Epithelial cell of proximal tubule (primary cell): Measurements from ENCODE around the gene VEZT. TPM values are rescaled to one million over a fixed set of nuclear protein-coding genes. Genes with fewer than 3 reads are reported as not detected.
"Not testable (repeated sequence)": the region's sequence is repeated elsewhere in the genome, so short reads cannot be mapped to it uniquely, and the experiment has no call there.

Source experiments
- DNase-seq: peaks from one replicate; pipeline ENCODE4 v3.0.0-alpha.2; 2011; ENCODE audit warnings: low read depth
- H3K4me3 ChIP-seq: 2 replicates; pipeline ENCODE4 v1.5.1; 2011; ENCODE audit warnings: low read depth, mild to moderate bottlenecking, low read length
- total RNA-seq: library from RNA; depleted of rRNA; stranded (reverse); fragments of >200 nt; gene quantifications from 2 replicates; pipeline ENCODE4 v1.2.3, GENCODE V29; 2015
- TF ChIP-seq, protein P1 (sequence below): conservative IDR thresholded peaks from 2 replicates; pipeline ENCODE4 v1.5.1; 2012; ENCODE audit warnings: low read depth, mild to moderate bottlenecking, low read length

The VEZT gene
- total RNA-seq, 1 donor from 2014 or later: 99.4 TPM

DNA sequence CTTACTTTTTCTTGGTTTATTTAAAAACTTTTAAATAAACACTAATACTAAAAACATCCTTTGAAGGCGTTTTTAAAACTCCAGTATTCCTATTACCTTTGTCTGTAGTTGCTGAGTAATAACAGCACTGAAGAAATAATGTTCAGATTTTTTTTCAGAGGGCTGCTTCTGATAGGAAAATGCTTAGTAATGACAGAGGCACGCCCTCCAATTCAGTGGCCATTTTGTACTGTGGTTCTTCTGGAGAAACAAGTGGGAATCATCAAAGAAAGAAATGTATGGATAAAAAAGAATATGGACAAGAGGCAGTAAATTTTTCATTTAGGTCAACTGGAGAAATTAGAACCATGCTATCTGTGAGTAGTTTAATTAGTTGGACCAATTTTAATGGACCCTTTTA lies 13.6 kb downstream of the VEZT start:
- DNase-seq: no peak
- TF ChIP-seq, protein P1, sequence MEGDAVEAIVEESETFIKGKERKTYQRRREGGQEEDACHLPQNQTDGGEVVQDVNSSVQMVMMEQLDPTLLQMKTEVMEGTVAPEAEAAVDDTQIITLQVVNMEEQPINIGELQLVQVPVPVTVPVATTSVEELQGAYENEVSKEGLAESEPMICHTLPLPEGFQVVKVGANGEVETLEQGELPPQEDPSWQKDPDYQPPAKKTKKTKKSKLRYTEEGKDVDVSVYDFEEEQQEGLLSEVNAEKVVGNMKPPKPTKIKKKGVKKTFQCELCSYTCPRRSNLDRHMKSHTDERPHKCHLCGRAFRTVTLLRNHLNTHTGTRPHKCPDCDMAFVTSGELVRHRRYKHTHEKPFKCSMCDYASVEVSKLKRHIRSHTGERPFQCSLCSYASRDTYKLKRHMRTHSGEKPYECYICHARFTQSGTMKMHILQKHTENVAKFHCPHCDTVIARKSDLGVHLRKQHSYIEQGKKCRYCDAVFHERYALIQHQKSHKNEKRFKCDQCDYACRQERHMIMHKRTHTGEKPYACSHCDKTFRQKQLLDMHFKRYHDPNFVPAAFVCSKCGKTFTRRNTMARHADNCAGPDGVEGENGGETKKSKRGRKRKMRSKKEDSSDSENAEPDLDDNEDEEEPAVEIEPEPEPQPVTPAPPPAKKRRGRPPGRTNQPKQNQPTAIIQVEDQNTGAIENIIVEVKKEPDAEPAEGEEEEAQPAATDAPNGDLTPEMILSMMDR: no peak

DNA sequence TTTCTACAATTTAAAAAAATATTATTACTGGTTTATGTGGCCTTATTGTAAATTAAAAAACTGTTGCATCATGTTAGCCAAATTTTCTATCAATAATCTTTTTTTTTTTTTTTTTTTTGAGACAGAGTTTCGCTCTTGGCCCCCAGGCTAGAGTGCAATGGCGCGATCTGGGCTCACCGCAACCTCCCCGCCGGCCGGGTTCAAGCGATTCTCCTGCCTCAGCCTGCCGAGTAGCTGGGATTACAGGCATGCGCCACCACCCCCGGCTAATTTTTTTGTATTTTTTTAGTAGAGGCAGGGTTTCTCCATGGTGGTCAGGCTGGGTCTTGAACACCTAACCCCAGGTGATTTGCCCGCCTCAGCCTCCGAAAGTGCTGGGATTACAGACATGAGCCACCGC lies 16.6 kb downstream of the VEZT start:
- DNase-seq: not testable (repeated sequence)

More for the DNA sequence above, 13.6 kb downstream of the VEZT start:
- no peak overlapping the region for H3K4me3 ChIP-seq

DNA sequence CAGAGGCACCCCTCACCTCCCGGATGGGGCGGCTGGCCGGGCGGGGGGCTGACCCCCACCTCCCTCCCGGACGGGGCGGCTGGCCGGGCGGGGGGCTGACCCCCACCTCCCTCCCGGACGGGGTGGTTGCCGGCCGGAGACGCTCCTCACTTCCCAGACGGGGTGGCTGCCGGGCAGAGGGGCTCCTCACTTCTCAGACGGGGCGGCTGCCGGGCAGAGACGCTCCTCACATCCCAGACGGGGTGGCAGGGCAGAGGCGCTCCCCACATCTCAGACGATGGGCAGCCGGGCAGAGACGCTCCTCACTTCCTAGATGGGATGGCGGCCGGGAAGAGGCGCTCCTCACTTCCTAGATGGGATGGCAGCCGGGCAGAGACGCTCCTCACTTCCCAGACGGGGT lies 18.0 kb downstream of the VEZT start:
- DNase-seq, H3K4me3 ChIP-seq: not testable (repeated sequence)

More for the DNA sequence above, 16.6 kb downstream of the VEZT start:
- not testable (repeated sequence) for H3K4me3 ChIP-seq

DNA sequence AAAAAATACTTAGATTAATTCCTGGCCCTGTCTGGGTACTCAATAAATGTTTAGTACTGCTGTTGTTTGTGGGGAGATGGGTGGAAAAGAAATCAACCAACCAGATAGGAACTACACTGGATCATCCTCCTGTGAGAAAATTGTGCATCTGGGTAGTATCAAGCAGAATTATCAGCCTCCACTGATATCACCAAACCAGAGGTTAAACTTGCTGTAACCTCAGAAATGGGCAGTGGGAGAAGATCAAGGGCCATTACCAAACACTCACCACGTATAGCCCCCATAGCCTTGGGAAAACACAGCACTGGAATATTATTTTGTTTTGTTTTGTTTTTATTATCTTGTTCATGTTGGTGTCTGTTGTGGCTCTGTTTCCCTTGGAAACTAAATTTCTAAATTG lies 19.7 kb downstream of the VEZT start:
- DNase-seq: no peak
- TF ChIP-seq, protein P1: no peak
- no peak overlapping the region for H3K4me3 ChIP-seq

DNA sequence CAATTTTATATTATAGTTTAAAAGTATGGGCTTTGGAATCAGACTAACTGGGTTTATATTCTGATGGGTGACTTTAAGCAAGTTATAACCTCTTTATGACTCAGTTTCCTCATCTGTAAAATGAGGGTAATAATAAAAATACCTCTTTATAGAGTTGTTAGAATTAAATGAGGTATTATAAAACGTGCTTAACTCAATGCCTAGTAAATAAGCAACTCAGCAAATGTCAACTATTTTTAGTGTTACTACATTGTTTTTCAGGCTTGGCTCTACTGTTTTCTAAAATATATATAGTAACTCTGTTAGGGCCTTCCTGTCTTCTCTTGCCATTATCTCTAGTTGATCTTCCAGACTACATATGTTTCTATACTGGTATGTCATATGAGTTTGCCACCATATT lies 20.5 kb downstream of the VEZT start:
- no peak overlapping the region for H3K4me3 ChIP-seq
- TF ChIP-seq, protein P1: no peak
- no peak for DNase-seq

DNA sequence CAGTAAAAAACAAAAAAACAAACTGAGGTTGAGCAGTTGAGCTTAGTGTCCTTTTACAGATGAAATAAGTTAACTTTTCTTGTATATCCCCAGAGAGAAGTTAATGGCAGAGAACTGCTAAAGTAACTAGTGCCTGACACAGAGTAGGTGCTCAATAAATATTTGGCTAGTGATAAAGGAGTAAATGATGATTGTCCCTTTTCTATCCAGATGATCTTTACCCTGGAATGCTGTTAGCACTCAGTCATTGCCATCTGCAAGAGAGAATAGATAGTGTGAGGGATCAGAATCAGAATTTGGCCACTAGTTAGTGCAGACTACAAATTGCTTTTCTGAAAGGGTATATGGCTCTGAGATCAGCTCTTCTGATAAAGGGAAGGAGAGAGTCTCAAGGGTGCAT lies 21.6 kb downstream of the VEZT start:
- TF ChIP-seq, protein P1: no peak
- H3K4me3 ChIP-seq: no peak overlapping the region
- no peak for DNase-seq

DNA sequence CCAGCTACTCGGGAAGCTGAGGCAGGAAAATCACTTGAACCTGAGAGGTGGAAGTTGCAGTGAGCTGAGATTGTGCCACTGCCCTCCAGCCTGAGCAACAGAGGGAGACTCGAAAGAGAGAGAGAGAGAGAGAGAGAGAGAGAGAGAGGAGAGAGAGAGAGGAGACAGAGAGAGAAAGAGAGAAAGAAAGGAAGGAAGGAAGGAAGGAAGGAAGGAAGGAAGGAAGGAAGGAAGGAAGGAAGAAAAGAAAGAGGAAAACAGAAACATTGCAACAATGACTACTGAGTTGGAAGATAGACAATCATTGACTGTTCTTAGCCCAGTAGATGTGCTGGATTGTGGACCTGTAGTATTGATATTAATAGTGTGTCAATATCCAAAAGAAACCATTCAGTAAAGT lies 22.2 kb downstream of the VEZT start:
- not testable (repeated sequence) for DNase-seq, H3K4me3 ChIP-seq

DNA sequence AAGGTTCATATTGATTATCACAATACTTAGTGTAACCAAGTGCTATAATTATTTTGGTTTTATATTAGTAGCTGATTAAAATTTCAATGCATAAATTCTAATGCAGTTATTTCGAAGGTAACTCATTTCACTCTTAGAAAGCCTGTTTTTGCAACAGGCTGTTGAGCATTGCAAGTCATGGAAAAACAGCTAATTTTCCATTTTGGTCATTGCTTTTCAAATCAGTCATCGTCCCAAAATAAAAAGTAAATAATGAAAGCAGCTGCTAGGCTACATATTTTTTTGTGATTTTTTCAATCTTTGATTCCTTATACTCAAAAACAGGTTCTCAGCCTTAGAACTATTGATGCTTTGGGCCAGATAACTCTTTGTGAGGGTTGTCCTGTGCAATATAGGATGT lies 22.9 kb downstream of the VEZT start:
- no peak for DNase-seq
- TF ChIP-seq, protein P1: no peak
- H3K4me3 ChIP-seq: no peak overlapping the region

DNA sequence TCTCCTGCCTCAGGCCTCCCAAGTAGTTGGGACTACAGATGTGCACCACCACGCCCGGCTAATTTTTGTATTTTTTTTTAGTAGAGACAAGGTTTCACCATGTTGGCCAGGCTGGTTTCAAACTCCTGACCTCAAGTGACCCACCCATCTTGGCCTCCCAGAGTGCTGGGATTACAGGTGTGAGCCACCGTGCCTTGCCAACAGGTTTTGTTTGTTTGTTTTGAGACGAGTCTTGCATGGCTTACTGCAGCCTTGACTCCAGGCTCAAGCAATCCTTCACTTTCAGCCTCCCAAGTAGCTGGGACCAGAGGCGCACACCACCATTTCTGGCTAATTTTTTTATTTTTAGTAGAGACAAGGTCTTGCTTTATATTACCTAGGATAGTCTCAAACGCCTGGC lies 23.5 kb downstream of the VEZT start:
- DNase-seq, H3K4me3 ChIP-seq: not testable (repeated sequence)
